Esophagus squamous epithelium (tissue), 5 donors: ENCODE measurements around the gene HS6ST2. TPM values are rescaled to one million over a fixed set of nuclear protein-coding genes. Genes with fewer than 3 reads are reported as not detected.

Experiments
- DNase-seq: peaks from one replicate; lab custom pipeline; 2025; lab: John Stamatoyannopoulos, UW
- H3K27ac ChIP-seq, 4 donors: fragments of 200-600 bp; sonication (generic); one replicate each; pipeline ENCODE4 v1.5.1; 2016 to 2019; ENCODE audit warnings: mild to moderate bottlenecking in 1 of 4
- H3K27me3 ChIP-seq, 4 donors: fragments of 200-600 bp; sonication (generic); 1 replicate in 3 of 4; 2 replicates in 1 of 4; pipeline versions ENCODE4 v1.5.1 to v1.6.0; 2017 to 2021; ENCODE audit warnings: antibody characterized with exemption in 1 of 4
- H3K36me3 ChIP-seq, 3 donors: fragments of 200-600 bp; sonication (generic); one replicate each; pipeline ENCODE4 v1.5.1; 2016 to 2019
- H3K4me1 ChIP-seq, 3 donors: fragments of 200-600 bp; sonication (generic); one replicate each; pipeline ENCODE4 v1.5.1; 2017 to 2019
- H3K4me3 ChIP-seq, 4 donors: fragments of 200-600 bp; sonication (generic); 1 replicate in 3 of 4; 2 replicates in 1 of 4; pipeline ENCODE4 v1.5.1; 2016 to 2019; ENCODE audit warnings: mild to moderate bottlenecking in 2 of 4, moderate library complexity in 1 of 4
- H3K9me3 ChIP-seq, 3 donors: fragments of 200-600 bp; sonication (generic); one replicate each; pipeline ENCODE4 v1.5.1; 2016 to 2019
- POLR2A ChIP-seq, 4 donors: fragments of 450-650 bp; IDR thresholded peaks; one replicate each; pipeline ENCODE4 v1.6.1; 2017; ENCODE audit warnings: antibody characterized with exemption in 4 of 4, mild to moderate bottlenecking in 4 of 4, moderate library complexity in 3 of 4
- WGBS, 2 donors: methylation state at CpG; one replicate each; pipeline ENCODE4 v1.1.5; 2018; 5-methylcytosine and 5-hydroxymethylcytosine counted together
- intact Hi-C: fragments of 100-400 bp; cut with DNase I; formaldehyde crosslinking; loops from one replicate; pipeline ENCODE4 v1.15.0; 2022
- total RNA-seq, 4 donors: library from RNA; depleted of rRNA; stranded (reverse); fragments of >200 nt; gene quantifications; one replicate each; pipeline ENCODE4 v1.1.0, GENCODE V29; 2016
- TF ChIP-seq, protein P1 (sequence below), 6 experiments: fragments of 450-650 bp in 4 of 6; fragments of 200-600 bp in 2 of 6; sonication (generic) in 2 of 6; IDR thresholded peaks; one replicate each; pipeline ENCODE4 v1.5.1; 2016 to 2019; ENCODE audit warnings: antibody characterized with exemption in 6 of 6, mild to moderate bottlenecking in 4 of 6, moderate library complexity in 4 of 6
- donor health status: DM: yes; HTN: yes; CAD: no.

The HS6ST2 gene
- total RNA-seq, 4 donors from 2014 or later: 6.3 to 9.0 (median 7.1) TPM

DNA sequence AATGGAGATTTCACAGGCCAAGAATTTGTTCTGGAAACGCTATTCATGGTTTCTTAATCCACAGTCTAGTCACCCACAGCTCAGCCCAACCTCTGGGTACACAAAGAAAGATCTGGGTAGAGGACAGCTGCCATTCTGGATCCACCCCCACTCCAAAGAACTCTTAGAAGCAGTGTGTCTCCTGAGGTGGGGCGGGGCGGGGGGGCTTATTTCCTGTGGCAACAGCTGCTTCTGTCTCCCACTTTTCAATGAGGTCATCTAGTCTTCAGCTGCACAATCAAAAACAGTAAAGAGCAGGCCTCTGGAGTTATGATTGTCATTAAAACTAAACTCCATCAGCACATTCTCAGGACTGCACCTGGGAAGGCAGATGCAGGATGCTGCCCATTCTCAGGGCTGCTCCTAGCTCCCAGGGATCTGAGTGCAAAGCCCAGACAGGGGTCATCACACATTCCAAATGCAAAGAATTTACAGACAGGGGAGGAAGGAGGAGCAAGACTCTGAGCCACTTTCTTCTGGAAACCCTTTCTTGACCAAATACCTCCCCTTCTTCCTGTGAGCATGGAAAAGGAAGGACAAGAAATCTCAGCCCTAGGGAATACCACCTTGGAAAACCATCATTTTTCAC, 207.3 kb downstream of the HS6ST2 start:
- no peaks in the 10 kb centered on the region for H3K9me3 ChIP-seq
- H3K27me3 ChIP-seq: no peaks in the 10 kb centered on the region
- H3K4me3 ChIP-seq: no peak overlapping the region
- H3K36me3 ChIP-seq: no peaks in the 10 kb centered on the region
- intact Hi-C loops: no loop called here
- TF ChIP-seq, protein P1, sequence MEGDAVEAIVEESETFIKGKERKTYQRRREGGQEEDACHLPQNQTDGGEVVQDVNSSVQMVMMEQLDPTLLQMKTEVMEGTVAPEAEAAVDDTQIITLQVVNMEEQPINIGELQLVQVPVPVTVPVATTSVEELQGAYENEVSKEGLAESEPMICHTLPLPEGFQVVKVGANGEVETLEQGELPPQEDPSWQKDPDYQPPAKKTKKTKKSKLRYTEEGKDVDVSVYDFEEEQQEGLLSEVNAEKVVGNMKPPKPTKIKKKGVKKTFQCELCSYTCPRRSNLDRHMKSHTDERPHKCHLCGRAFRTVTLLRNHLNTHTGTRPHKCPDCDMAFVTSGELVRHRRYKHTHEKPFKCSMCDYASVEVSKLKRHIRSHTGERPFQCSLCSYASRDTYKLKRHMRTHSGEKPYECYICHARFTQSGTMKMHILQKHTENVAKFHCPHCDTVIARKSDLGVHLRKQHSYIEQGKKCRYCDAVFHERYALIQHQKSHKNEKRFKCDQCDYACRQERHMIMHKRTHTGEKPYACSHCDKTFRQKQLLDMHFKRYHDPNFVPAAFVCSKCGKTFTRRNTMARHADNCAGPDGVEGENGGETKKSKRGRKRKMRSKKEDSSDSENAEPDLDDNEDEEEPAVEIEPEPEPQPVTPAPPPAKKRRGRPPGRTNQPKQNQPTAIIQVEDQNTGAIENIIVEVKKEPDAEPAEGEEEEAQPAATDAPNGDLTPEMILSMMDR (IDR thresholded peaks at IDR 0.05): no peak
- TF ChIP-seq POLR2A (IDR thresholded peaks at IDR 0.05): no peak
- H3K4me1 ChIP-seq: no peaks in the 10 kb centered on the region
- no peak for DNase-seq
- WGBS, 2 donors: 30% methylated on average over 3 of the region's 3 CpGs; no CpG with 5 or more reads in 1 of the 2 donors
- no peak overlapping the region for H3K27ac ChIP-seq

DNA sequence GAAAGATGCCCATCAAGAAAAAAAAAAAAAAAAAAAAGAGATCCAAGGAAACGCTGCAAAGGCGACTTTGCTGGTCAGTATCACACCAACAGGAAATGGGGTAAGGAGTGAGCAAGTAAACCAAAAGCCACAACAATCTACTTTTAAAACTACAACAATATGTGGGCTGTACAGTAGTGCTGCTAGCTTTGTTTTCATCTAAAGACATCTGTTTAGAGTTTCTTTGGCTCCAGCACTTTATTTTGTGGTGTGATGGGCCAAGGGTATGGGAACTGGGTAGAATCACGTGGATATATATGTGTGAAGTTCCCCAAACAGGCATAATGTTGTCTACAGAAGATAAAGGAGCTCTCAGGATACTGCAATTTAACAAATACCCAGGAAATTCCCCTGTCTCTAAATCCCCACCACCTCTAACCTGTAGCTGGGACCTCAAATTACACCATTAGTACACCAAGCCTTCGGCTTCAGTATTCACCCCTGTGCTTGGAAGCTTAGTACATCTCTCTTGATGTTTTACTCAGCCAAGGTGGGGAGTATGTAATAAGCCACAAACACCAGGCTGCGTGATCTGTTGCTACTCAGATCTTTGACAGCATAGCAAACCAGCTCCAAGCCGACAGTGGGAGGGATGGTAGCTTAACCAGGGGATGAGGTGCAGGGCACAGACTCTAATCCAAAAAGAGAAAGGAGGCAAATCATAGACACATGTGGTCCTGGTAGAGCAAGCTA, 207.9 kb downstream of the HS6ST2 start:
- intact Hi-C loops: no loop called here

DNA sequence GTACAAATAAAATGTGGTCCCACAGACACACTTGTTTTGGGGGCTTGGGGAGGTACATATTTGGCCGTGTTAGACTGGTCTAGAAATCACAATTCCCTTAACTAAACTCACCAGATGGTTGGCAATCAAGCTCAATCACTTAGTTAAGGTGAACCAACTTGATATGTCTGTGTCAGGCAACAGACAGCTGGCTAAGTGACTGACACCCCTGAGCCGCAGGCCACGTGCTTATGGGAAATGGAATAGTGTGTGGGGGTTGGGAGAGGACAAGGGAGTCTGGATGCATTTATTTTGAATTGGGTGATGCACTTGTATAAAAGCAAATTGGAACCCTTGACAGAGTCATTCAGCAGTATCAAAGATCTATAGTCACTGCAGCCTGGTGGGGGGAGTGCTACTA, 209.0 kb downstream of the HS6ST2 start:
- TF ChIP-seq, protein P1 (IDR thresholded peaks at IDR 0.05): no peak
- TF ChIP-seq POLR2A (IDR thresholded peaks at IDR 0.05): no peak
- Histone ChIP-seq H3K4me1 (no peaks in the 10 kb centered on the region), H3K27me3 (no peaks in the 10 kb centered on the region), H3K27ac (no peak overlapping the region), H3K4me3 (no peak overlapping the region), H3K9me3 (no peaks in the 10 kb centered on the region), H3K36me3 (no peaks in the 10 kb centered on the region)
- DNase-seq: no peak
- intact Hi-C loops: no loop called here
- 49 to 90% methylated on average over 3 of the region's 3 CpGs for WGBS, 2 donors

More for the DNA sequence above, 207.9 kb downstream of the HS6ST2 start:
- Histone ChIP-seq H3K4me3 (no peak overlapping the region), H3K9me3 (no peaks in the 10 kb centered on the region), H3K27ac (no peak overlapping the region), H3K36me3 (no peaks in the 10 kb centered on the region), H3K27me3 (no peaks in the 10 kb centered on the region), H3K4me1 (no peaks in the 10 kb centered on the region)
- no peak for DNase-seq
- no peak for TF ChIP-seq POLR2A (IDR thresholded peaks at IDR 0.05)
- TF ChIP-seq, protein P1 (IDR thresholded peaks at IDR 0.05): no peak
- 62 to 71% methylated on average over 5 of the region's 6 CpGs for WGBS, 2 donors

DNA sequence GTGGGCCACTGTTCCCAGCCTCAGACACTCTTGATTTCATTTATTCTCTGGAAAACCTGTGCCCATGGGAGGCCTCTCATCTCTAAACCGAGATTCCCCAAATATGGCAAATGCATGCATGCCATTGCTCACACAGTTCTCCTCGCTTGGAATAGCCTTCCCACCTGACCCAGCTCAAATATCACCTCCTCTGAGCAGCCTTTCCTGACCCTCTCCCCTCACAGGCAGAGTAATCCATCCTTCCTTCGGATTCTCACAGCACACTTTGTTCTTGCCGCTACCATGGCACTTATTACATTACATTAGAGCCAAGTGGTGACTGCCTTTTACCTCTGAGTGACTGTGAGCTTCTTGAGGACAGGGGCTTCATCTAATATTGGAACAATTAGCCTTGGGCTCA, 209.5 kb downstream of the HS6ST2 start:
- H3K36me3 ChIP-seq: no peaks in the 10 kb centered on the region
- intact Hi-C loops: no loop called here
- no peak for DNase-seq
- H3K9me3 ChIP-seq: no peaks in the 10 kb centered on the region
- WGBS, 2 donors: 53 to 95% methylated on average over 4 of the region's 4 CpGs
- no peaks in the 10 kb centered on the region for H3K27me3 ChIP-seq
- no peak overlapping the region for H3K27ac ChIP-seq
- H3K4me1 ChIP-seq: no peaks in the 10 kb centered on the region
- H3K4me3 ChIP-seq: no peak overlapping the region
- TF ChIP-seq POLR2A (IDR thresholded peaks at IDR 0.05): no peak

DNA sequence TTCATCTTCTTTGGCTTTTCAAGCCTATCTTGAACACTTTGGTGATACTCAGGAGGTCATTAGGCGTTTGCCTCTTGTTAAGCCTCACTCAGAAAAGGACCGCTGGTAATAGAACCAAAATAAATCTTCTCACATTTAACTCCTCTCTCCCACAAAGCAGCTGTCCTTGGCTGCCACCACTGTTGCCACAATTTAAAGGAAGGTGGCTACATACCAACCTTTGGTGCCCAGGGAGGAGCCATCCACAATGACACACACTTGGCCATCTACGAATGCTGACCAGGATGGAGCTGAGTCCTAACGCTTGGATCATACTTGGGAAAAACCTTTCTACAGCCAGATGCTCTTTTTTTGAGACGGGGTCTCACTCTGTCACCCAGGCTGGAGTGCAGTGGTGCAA, 210.2 kb downstream of the HS6ST2 start:
- intact Hi-C loops: no loop called here
- 84 to 88% methylated on average over 2 to 5 of the region's 5 CpGs for WGBS, 2 donors

More for the DNA sequence above, 210.2 kb downstream of the HS6ST2 start:
- H3K36me3 ChIP-seq: no peaks in the 10 kb centered on the region
- TF ChIP-seq POLR2A (IDR thresholded peaks at IDR 0.05): no peak
- TF ChIP-seq, protein P1 (IDR thresholded peaks at IDR 0.05): no peak
- H3K4me3 ChIP-seq: no peak overlapping the region
- H3K9me3 ChIP-seq: no peaks in the 10 kb centered on the region
- no peaks in the 10 kb centered on the region for H3K4me1 ChIP-seq
- H3K27ac ChIP-seq: no peak overlapping the region
- H3K27me3 ChIP-seq: no peaks in the 10 kb centered on the region
- DNase-seq: no peak
